ENCODE data around the gene ZNF165. TPM values are rescaled to one million over a fixed set of nuclear protein-coding genes. Genes with fewer than 3 reads are reported as not detected.

The ZNF165 gene
- total and polyA plus RNA-seq, 2 donors (not counting 3 experiments of a cell fraction or from before 2014, with no cell fraction given): 0.03 to 0.27 TPM

DNA sequence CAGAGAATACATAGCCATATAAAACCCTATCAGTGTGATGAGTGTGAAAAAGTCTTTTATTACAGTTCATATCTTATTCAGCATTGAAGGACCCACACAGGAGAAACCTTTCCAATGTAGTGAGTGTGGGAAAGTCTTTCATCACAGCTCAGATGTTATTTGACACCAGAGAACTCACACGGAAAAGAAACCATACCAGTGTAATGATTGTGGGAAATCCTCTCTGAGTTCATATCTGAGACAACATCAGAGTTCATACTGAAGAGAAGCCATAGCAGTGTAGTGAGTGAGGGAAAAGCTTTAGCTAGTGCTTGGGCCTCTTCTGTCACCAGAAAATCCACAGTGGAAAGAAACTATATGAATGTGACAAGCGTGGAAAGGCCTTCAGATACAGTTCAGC, 35.4 kb downstream of the ZNF165 start:
- no peaks in the 10 kb centered on the region for H3K9me3 ChIP-seq (replicated peaks; ENCODE audit: control insufficient read depth, insufficient read depth, low read length)
- H3K79me2 ChIP-seq (ENCODE audit: control insufficient read depth, insufficient read depth, low read length): no peaks in the 10 kb centered on the region
- H3K9me1 ChIP-seq (replicated peaks; ENCODE audit: control insufficient read depth, extremely low read depth, insufficient read depth, low read length): no peaks in the 10 kb centered on the region
- ChIA-PET POLR2A (no interaction called here), CTCF (interaction anchor here (1.0 kb wide), 1 partner anchor 11 kb away, joined by 5 read pairs; no protein-coding TSS in a partner anchor)
- no peak overlapping the region for H3K4me2 ChIP-seq (ENCODE audit: insufficient read depth, low read length)
- H3K4me1 ChIP-seq (ENCODE audit: control insufficient read depth, extremely low read depth, insufficient read depth, low read length): no peaks in the 10 kb centered on the region
- H2AFZ ChIP-seq (ENCODE audit: low read depth, low read length): no peak overlapping the region
- dilution Hi-C loops (cut with MboI; ENCODE audit: extremely low pct_ligation_motif_present, low sequenced_read_pairs): no loop called here
- H3K27ac ChIP-seq (ENCODE audit: insufficient read depth, low read depth, low read length): no peak overlapping the region
- no peak for FAIRE-seq
- H3K36me3 ChIP-seq (ENCODE audit: control insufficient read depth in 2 of 2, extremely low read depth in 1 of 2, insufficient read depth in 2 of 2, low read length in 2 of 2): peaks cover 0 to 5% of the 10 kb centered on the region in 2 experiments
- intact Hi-C loops (cut with micrococcal nuclease): no loop called here
- no peak overlapping the region for H3K4me3 ChIP-seq (replicated peaks in 1 of 3; ENCODE audit: insufficient read depth in 1 of 3, low read depth in 1 of 3, low read length in 3 of 3)
- DNase-seq (ENCODE audit: low read depth, low spot score): no peak
- BruUV-seq (replicated peaks): no TSS peak
- TF ChIP-seq POLR2A (IDR thresholded peaks at IDR 0.05; ENCODE audit: low read depth, low read length) (no peak), EZH2 (IDR thresholded peaks at IDR 0.05; ENCODE audit: borderline replicate concordance, low read depth, low read length, severe bottlenecking) (no peak), POLR2AphosphoS5 (IDR thresholded peaks at IDR 0.05; ENCODE audit: insufficient read depth, low read depth, low read length) (no peak), MYC (IDR thresholded peaks at IDR 0.05; ENCODE audit: low read depth, low read length) (no peak), FOS (IDR thresholded peaks at IDR 0.05; ENCODE audit: borderline replicate concordance, insufficient read depth, low read length) (no peak), JUN (IDR thresholded peaks at IDR 0.05; ENCODE audit: borderline replicate concordance, insufficient read depth, insufficient read length, low read depth) (no peak), GATA2 (IDR thresholded peaks at IDR 0.05; ENCODE audit: insufficient read depth, insufficient read length, low read depth, low read length) (no peak)
- TF ChIP-seq, protein P1, sequence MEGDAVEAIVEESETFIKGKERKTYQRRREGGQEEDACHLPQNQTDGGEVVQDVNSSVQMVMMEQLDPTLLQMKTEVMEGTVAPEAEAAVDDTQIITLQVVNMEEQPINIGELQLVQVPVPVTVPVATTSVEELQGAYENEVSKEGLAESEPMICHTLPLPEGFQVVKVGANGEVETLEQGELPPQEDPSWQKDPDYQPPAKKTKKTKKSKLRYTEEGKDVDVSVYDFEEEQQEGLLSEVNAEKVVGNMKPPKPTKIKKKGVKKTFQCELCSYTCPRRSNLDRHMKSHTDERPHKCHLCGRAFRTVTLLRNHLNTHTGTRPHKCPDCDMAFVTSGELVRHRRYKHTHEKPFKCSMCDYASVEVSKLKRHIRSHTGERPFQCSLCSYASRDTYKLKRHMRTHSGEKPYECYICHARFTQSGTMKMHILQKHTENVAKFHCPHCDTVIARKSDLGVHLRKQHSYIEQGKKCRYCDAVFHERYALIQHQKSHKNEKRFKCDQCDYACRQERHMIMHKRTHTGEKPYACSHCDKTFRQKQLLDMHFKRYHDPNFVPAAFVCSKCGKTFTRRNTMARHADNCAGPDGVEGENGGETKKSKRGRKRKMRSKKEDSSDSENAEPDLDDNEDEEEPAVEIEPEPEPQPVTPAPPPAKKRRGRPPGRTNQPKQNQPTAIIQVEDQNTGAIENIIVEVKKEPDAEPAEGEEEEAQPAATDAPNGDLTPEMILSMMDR (IDR thresholded peaks at IDR 0.05; ENCODE audit: extremely low read depth in 1 of 2, insufficient read depth in 1 of 2, low read depth in 1 of 2, low read length in 2 of 2): no peak
- TF ChIP-seq, protein P2, sequence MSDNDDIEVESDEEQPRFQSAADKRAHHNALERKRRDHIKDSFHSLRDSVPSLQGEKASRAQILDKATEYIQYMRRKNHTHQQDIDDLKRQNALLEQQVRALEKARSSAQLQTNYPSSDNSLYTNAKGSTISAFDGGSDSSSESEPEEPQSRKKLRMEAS (IDR thresholded peaks at IDR 0.05; ENCODE audit: insufficient read depth, insufficient read length): no peak
- no peaks in the 10 kb centered on the region for H3K27me3 ChIP-seq (ENCODE audit: control insufficient read depth in 2 of 2, insufficient read depth in 2 of 2, low read length in 2 of 2)
- no peaks in the 10 kb centered on the region for H4K20me1 ChIP-seq (replicated peaks; ENCODE audit: control insufficient read depth, extremely low read depth, insufficient read depth, low read length)
- no peak overlapping the region for H3K9ac ChIP-seq (replicated peaks; ENCODE audit: extremely low read depth, insufficient read depth, low read length)

Data from endothelial cell of umbilical vein (primary cell).